Measurements from ENCODE around the gene NLRX1.
"Not testable (repeated sequence)": the region's sequence is repeated elsewhere in the genome, so short reads cannot be mapped to it uniquely, and the experiment has no call there.

NLRX1 gene

GRCh38 chr11:119194811-119195440 lies 26.4 kb downstream of the NLRX1 start:
- DNase-seq (ENCODE audit: extremely low spot score): no peak
- POLR2A ChIA-PET: no interaction called here
- no peak for TF ChIP-seq CTCF (IDR thresholded peaks at IDR 0.05; ENCODE audit: control extremely low read depth, extremely low read depth, low read depth, missing control alignments)
- CTCF ChIA-PET: interaction anchor here (0.9 to 4.2 kb wide), 11 partner anchors 11 to 129 kb away, joined by 3 to 43 read pairs (median 5); partner anchors contain the start of genes ABCG4, CBL, NHERF4 and NLRX1

- ChIA-PET POLR2A (no interaction called here), CTCF (interaction anchor here (0.9 to 4.2 kb wide), 31 partner anchors 10 to 165 kb away, joined by 3 to 43 read pairs (median 6); partner anchors contain the start of genes ABCG4, CBL, NHERF4 and NLRX1)
- no peak for DNase-seq (ENCODE audit: extremely low spot score)
- TF ChIP-seq CTCF (IDR thresholded peaks at IDR 0.05; ENCODE audit: control extremely low read depth, extremely low read depth, low read depth, missing control alignments): no peak
These were observed 27.2 kb downstream of the NLRX1 start for GRCh38 chr11:119195680-119196079.

- peak; percentile 84 for DNase-seq (ENCODE audit: extremely low spot score)
- ChIA-PET POLR2A (no interaction called here), CTCF (interaction anchor here (0.7 to 4.2 kb wide), 47 partner anchors 8 to 201 kb away, joined by 3 to 43 read pairs (median 4); partner anchors contain the start of genes ABCG4, CBL, HINFP and NHERF4)
- peak; percentile 70 for TF ChIP-seq CTCF (IDR thresholded peaks at IDR 0.05; ENCODE audit: control extremely low read depth, extremely low read depth, low read depth, missing control alignments)
These were observed 28.4 kb downstream of the NLRX1 start for GRCh38 chr11:119196833-119197483.

- DNase-seq (ENCODE audit: extremely low spot score): no peak
- CTCF ChIA-PET: interaction anchor here (1.1 to 2.0 kb wide), 4 partner anchors 11 to 125 kb away, joined by 3 to 6 read pairs (median 3); no protein-coding TSS in a partner anchor
- TF ChIP-seq CTCF (IDR thresholded peaks at IDR 0.05; ENCODE audit: control extremely low read depth, extremely low read depth, low read depth, missing control alignments): no peak
- POLR2A ChIA-PET: no interaction called here
These were observed 30.4 kb downstream of the NLRX1 start for GRCh38 chr11:119198925-119199324.

- DNase-seq (ENCODE audit: extremely low spot score); POLR2A ChIA-PET: not testable (repeated sequence)
- CTCF ChIA-PET: interaction anchor here (1.4 to 2.3 kb wide), 4 partner anchors 30 to 123 kb away, joined by 3 to 6 read pairs (median 4); no protein-coding TSS in a partner anchor
These were observed 32.7 kb downstream of the NLRX1 start for GRCh38 chr11:119201236-119201635.

GRCh38 chr11:119202554-119202953 lies 34.0 kb downstream of the NLRX1 start:
- ChIA-PET CTCF (interaction anchor here (1.4 to 2.3 kb wide), 3 partner anchors 31 to 122 kb away, joined by 3 to 6 read pairs (median 4); no protein-coding TSS in a partner anchor), POLR2A (no interaction called here)
- no peak for TF ChIP-seq CTCF (IDR thresholded peaks at IDR 0.05; ENCODE audit: control extremely low read depth, extremely low read depth, low read depth, missing control alignments)
- no peak for DNase-seq (ENCODE audit: extremely low spot score)

GRCh38 chr11:119204066-119204465 lies 35.5 kb downstream of the NLRX1 start:
- ChIA-PET POLR2A (no interaction called here), CTCF (interaction anchor here (0.9 to 4.5 kb wide), 8 partner anchors 8 to 119 kb away, joined by 3 to 43 read pairs (median 3); no protein-coding TSS in a partner anchor)
- no peak for DNase-seq (ENCODE audit: extremely low spot score)
- no peak for TF ChIP-seq CTCF (IDR thresholded peaks at IDR 0.05; ENCODE audit: control extremely low read depth, extremely low read depth, low read depth, missing control alignments)
